Effector memory CD4-positive, alpha-beta T cell (primary cell): Measurements from ENCODE around the gene AURKAIP1.
"Not testable (repeated sequence)": the region's sequence is repeated elsewhere in the genome, so short reads cannot be mapped to it uniquely, and the experiment has no call there.

ENCODE experiments used
- DNase-seq, 3 donors: peaks; one replicate each; pipeline ENCODE4 v3.0.0-alpha.2; 2020
- H3K27ac ChIP-seq: 2 replicates; pipeline ENCODE4 v1.7.0; 2013; ENCODE audit warnings: mild to moderate bottlenecking, low read length, moderate library complexity; ENCODE audit not compliant: insufficient read depth, poor library complexity, severe bottlenecking
- H3K27me3 ChIP-seq: replicated peaks from 2 replicates; pipeline ENCODE4 v1.7.0; 2013; ENCODE audit warnings: mild to moderate bottlenecking, low read length; ENCODE audit not compliant: insufficient read depth, control insufficient read depth, poor library complexity, severe bottlenecking
- H3K36me3 ChIP-seq: 2 replicates; pipeline ENCODE4 v1.7.0; 2013; ENCODE audit warnings: mild to moderate bottlenecking, low read length, moderate library complexity; ENCODE audit not compliant: control insufficient read depth, insufficient read depth
- H3K4me1 ChIP-seq: 2 replicates; pipeline ENCODE4 v1.7.0; 2013; ENCODE audit warnings: low read length, mild to moderate bottlenecking; ENCODE audit not compliant: control insufficient read depth, insufficient read depth, poor library complexity, severe bottlenecking
- H3K4me3 ChIP-seq: 2 replicates; pipeline ENCODE4 v1.7.0; 2013; ENCODE audit warnings: low read length, low read depth, mild to moderate bottlenecking; ENCODE audit not compliant: insufficient read depth, poor library complexity, severe bottlenecking
- H3K9me3 ChIP-seq: 2 replicates; pipeline ENCODE4 v1.7.0; 2013; ENCODE audit warnings: mild to moderate bottlenecking, low read length, moderate library complexity; ENCODE audit not compliant: control insufficient read depth

Gene AURKAIP1

GRCh38 chr1:1371746-1372711 lies 3.0 kb downstream of the AURKAIP1 start:
- H3K36me3 ChIP-seq = no peaks in the 10 kb centered on the region
- H3K4me1 ChIP-seq = peaks cover 34% of the 10 kb centered on the region
- peak; percentile 52 to 69 (median 56) for DNase-seq
- H3K27me3 ChIP-seq = no peaks in the 10 kb centered on the region
- peaks cover 4% of the 10 kb centered on the region for H3K9me3 ChIP-seq
- H3K4me3 ChIP-seq = peak overlapping the region; percentile 31
- peak overlapping the region; percentile 62 for H3K27ac ChIP-seq

GRCh38 chr1:1371364-1371745 lies 3.7 kb downstream of the AURKAIP1 start:
- Histone ChIP-seq H3K9me3 (peaks cover 5% of the 10 kb centered on the region), H3K27ac (peak overlapping the region; percentile 62), H3K4me1 (peaks cover 34% of the 10 kb centered on the region), H3K36me3 (no peaks in the 10 kb centered on the region), H3K27me3 (no peaks in the 10 kb centered on the region), H3K4me3 (peak overlapping the region; percentile 31)
- DNase-seq = peak; percentile 71 to 78 (median 74)

- H3K9me3 ChIP-seq = peaks cover 5% of the 10 kb centered on the region
- H3K36me3 ChIP-seq = no peaks in the 10 kb centered on the region
- no peak overlapping the region for H3K4me3 ChIP-seq
- peaks cover 34% of the 10 kb centered on the region for H3K4me1 ChIP-seq
- no peak for DNase-seq
- H3K27ac ChIP-seq = no peak overlapping the region
- H3K27me3 ChIP-seq = no peaks in the 10 kb centered on the region
These were observed 4.2 kb downstream of the AURKAIP1 start for GRCh38 chr1:1370771-1371300.

- not testable (repeated sequence) for H3K9me3 ChIP-seq, H3K27ac ChIP-seq, H3K36me3 ChIP-seq, H3K27me3 ChIP-seq, H3K4me3 ChIP-seq, DNase-seq
- H3K4me1 ChIP-seq = peaks cover 33% of the 10 kb centered on the region
These were observed 4.9 kb downstream of the AURKAIP1 start for GRCh38 chr1:1370094-1370493.

GRCh38 chr1:1367315-1367714 lies 7.7 kb downstream of the AURKAIP1 start:
- Histone ChIP-seq H3K4me3 (no peak overlapping the region), H3K27me3 (no peaks in the 10 kb centered on the region), H3K27ac (no peak overlapping the region), H3K9me3 (peaks cover 5% of the 10 kb centered on the region), H3K36me3 (no peaks in the 10 kb centered on the region), H3K4me1 (peaks cover 19% of the 10 kb centered on the region)
- DNase-seq = no peak

DNA sequence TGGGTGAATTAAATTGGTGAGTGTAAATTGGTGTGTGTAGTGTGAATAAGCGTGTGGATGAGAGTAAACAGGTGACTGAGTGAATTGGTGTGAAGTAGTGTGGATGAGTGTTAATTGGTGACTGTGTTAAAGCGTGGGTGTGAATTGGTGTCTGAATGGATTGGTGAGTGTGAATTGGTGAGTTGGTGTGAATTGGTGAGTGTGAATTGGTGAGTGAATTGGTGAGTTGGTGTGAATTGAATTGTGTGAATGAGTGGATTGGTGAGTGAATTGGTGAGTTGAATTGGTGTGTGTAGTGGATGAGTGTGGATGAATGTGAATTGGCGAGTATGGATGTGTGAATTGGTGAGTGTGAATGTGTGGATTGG lies 8.3 kb downstream of the AURKAIP1 start:
- H3K27ac ChIP-seq = no peak overlapping the region
- H3K9me3 ChIP-seq = peaks cover 5% of the 10 kb centered on the region
- H3K36me3 ChIP-seq = no peaks in the 10 kb centered on the region
- H3K4me3 ChIP-seq = no peak overlapping the region
- no peak for DNase-seq
- no peaks in the 10 kb centered on the region for H3K27me3 ChIP-seq
- peaks cover 13% of the 10 kb centered on the region for H3K4me1 ChIP-seq

DNA sequence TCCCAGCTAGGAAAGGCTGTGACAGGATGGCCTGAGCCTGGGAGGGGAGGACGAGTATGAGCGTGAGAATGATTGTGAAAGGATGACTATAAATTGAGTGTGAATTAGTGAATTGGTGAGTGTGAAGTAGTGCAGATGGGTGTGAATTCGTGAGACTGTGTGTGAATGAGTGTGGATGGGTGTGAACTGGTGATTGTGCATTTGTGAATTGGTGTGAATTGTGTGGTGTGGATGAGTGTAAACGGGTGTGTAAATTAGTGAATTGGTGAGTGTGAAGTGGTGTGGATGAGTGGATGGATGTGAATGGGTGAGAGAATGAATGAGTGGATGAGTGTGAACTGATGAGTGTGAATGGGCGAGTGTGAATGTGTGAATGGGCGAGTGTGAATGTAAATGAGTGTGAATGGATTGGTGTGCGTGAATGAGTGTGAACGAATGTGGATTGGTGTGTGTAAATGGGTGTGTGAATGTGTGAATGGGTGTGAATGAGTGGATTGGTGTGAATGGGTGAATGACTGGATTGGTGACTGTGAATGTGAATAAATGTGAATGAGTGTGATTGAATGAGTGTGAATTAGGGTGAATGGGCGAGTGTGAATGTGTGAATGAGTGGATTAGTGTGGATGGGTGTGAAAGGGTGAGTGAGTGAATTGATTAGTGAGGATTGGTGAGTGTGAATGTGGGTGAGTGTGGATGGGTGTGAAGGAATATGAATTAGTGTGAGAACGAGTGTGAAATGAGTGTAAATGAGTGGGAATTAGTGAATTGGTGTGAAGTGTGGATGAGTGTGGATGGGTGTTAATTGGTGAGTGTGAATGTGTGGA lies 8.9 kb downstream of the AURKAIP1 start:
- H3K27me3 ChIP-seq = no peaks in the 10 kb centered on the region
- DNase-seq = no peak
- H3K27ac ChIP-seq = no peak overlapping the region
- H3K4me3 ChIP-seq = no peak overlapping the region
- no peaks in the 10 kb centered on the region for H3K36me3 ChIP-seq
- H3K9me3 ChIP-seq = peaks cover 5% of the 10 kb centered on the region
- H3K4me1 ChIP-seq = peaks cover 7% of the 10 kb centered on the region

- no peaks in the 10 kb centered on the region for H3K36me3 ChIP-seq
- H3K9me3 ChIP-seq = peaks cover 5% of the 10 kb centered on the region
- no peaks in the 10 kb centered on the region for H3K27me3 ChIP-seq
- H3K4me1 ChIP-seq = no peaks in the 10 kb centered on the region
- H3K4me3 ChIP-seq = no peak overlapping the region
- no peak overlapping the region for H3K27ac ChIP-seq
- DNase-seq = no peak
These were observed 10.7 kb downstream of the AURKAIP1 start for GRCh38 chr1:1364266-1364665.

DNA sequence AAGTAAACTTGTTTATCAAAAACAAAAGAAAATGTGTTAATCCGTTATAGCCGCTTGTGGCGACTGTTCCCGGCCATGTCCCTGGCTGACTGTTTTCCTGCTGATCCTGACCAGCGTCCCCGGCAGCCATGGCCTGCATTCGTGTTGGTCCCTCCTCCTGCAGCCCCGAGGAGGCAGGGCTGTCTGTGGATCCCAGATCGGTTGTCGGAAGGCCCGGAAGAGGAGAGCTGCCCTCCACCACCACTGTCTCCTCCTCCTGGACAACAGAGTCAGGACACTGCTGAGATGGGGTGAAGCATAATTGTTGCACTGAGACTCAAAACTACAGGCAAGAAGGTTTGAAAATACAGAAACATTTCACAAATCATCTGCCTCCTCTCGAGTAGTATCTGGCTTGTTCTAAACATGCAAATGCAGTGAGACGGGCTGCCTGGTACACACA lies 13.0 kb downstream of the AURKAIP1 start:
- Histone ChIP-seq H3K4me1 (peaks cover 9% of the 10 kb centered on the region), H3K36me3 (no peaks in the 10 kb centered on the region), H3K9me3 (peaks cover under 1% of the 10 kb centered on the region), H3K27ac (no peak overlapping the region), H3K4me3 (no peak overlapping the region), H3K27me3 (no peaks in the 10 kb centered on the region)
- DNase-seq = no peak
